Body of pancreas (tissue), 4 donors: ENCODE measurements around the gene PRKG1.

Source experiments
- POLR2A ChIP-seq, 3 donors: fragments of 450-650 bp; IDR thresholded peaks; one replicate each; pipeline ENCODE4 v1.6.1; 2016; ENCODE audit warnings: antibody characterized with exemption in 3 of 3, mild to moderate bottlenecking in 2 of 3
- TF ChIP-seq, protein P1 (sequence below), 7 experiments: fragments of 450-650 bp in 4 of 7; fragments of 200-600 bp in 3 of 7; sonication (generic) in 3 of 7; IDR thresholded peaks; one replicate each; pipeline ENCODE4 v1.5.1; 2016 to 2019; ENCODE audit warnings: antibody characterized with exemption in 7 of 7

DNA sequence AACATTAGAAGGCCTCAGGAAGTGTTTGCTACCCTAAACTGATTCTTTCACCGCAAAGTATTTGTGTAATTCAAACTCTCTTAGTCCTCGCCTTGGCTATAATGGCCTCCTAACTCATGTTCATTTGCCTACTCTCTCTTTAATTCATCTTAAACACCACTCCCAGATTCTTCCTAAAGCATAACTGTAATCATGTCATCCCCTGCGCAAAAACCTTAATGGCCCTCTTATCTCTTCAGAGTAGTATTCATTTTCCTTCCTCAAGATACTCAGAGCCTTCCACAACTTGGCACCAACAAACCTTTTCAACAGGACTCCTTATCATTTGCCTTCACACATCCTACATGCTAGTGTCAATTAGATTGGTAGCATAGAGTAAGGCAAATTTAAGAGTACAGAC lies 582.2 kb downstream of the PRKG1 start:
- TF ChIP-seq, protein P1, sequence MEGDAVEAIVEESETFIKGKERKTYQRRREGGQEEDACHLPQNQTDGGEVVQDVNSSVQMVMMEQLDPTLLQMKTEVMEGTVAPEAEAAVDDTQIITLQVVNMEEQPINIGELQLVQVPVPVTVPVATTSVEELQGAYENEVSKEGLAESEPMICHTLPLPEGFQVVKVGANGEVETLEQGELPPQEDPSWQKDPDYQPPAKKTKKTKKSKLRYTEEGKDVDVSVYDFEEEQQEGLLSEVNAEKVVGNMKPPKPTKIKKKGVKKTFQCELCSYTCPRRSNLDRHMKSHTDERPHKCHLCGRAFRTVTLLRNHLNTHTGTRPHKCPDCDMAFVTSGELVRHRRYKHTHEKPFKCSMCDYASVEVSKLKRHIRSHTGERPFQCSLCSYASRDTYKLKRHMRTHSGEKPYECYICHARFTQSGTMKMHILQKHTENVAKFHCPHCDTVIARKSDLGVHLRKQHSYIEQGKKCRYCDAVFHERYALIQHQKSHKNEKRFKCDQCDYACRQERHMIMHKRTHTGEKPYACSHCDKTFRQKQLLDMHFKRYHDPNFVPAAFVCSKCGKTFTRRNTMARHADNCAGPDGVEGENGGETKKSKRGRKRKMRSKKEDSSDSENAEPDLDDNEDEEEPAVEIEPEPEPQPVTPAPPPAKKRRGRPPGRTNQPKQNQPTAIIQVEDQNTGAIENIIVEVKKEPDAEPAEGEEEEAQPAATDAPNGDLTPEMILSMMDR (IDR thresholded peaks at IDR 0.05): no peak
- TF ChIP-seq POLR2A (IDR thresholded peaks at IDR 0.05): no peak
